ENCODE results near the gene SINHCAF. TPM values are rescaled to one million over a fixed set of nuclear protein-coding genes. Genes with fewer than 3 reads are reported as not detected.
A peak's percentile ranks its signal among the peaks of the same experiment; 100 is the strongest.
"Not testable (repeated sequence)": the region's sequence is repeated elsewhere in the genome, so short reads cannot be mapped to it uniquely, and the experiment has no call there.

Gene SINHCAF
- total and polyA plus RNA-seq, 11 donors = 4.0 to 23.8 (median 12.8) TPM

- H3K27me3 ChIP-seq; H3K36me3 ChIP-seq; ATAC-seq; intact Hi-C loops (cut with DNase I); H3K9me3 ChIP-seq; H3K27ac ChIP-seq; H3K4me1 ChIP-seq; DNase-seq: not testable (repeated sequence)
- WGBS, 4 donors = 66 to 84% (median 71%) methylated on average over 34 of the region's 34 CpGs
- peak overlapping the region in 7 of 12 donors; percentile 14 to 51 (median 27) for H3K4me3 ChIP-seq
- peak in 9 of 12 donors; percentile 16 to 55 (median 32) for TF ChIP-seq CTCF (IDR thresholded peaks at IDR 0.05)
These were observed 74.0 kb downstream of the SINHCAF start for GRCh38 chr12:31251707-31252611.

- Histone ChIP-seq H3K4me3 (no peak overlapping the region), H3K27me3 (peaks cover 0 to 4% (median 0%) of the 10 kb centered on the region in 9 donors), H3K27ac (no peak overlapping the region), H3K36me3 (no peaks in the 10 kb centered on the region), H3K4me1 (no peaks in the 10 kb centered on the region), H3K9me3 (no peaks in the 10 kb centered on the region)
- WGBS, 4 donors = 61 to 77% (median 75%) methylated on average over 6 of the region's 6 CpGs
- DNase-seq = no peak
- no peak for TF ChIP-seq CTCF (IDR thresholded peaks at IDR 0.05)
- TF ChIP-seq POLR2A (IDR thresholded peaks at IDR 0.05) = no peak
- no peak for ATAC-seq
- intact Hi-C loops (cut with DNase I) = no loop called here
These were observed 75.8 kb downstream of the SINHCAF start for GRCh38 chr12:31250179-31250578.

GRCh38 chr12:31249356-31249755 is 76.6 kb downstream of the SINHCAF start:
- H3K9me3 ChIP-seq = no peaks in the 10 kb centered on the region
- H3K36me3 ChIP-seq = no peaks in the 10 kb centered on the region
- H3K27me3 ChIP-seq = peaks cover 0 to 4% (median 0%) of the 10 kb centered on the region in 9 donors
- 37 to 63% (median 51%) methylated on average over 3 of the region's 3 CpGs for WGBS, 4 donors
- ATAC-seq (no peak), DNase-seq (no peak)
- no peak overlapping the region for H3K27ac ChIP-seq
- TF ChIP-seq CTCF (IDR thresholded peaks at IDR 0.05) (no peak), POLR2A (IDR thresholded peaks at IDR 0.05) (no peak)
- intact Hi-C loops (cut with DNase I) = loop anchor here in 1 of 10 donors (2.0 kb wide), 1 partner anchor 23 kb away; no protein-coding TSS in a partner anchor
- no peaks in the 10 kb centered on the region for H3K4me1 ChIP-seq
- H3K4me3 ChIP-seq = no peak overlapping the region

- no peak for ATAC-seq
- Histone ChIP-seq H3K27me3 (peaks cover 0 to 4% (median 0%) of the 10 kb centered on the region in 9 donors), H3K9me3 (no peaks in the 10 kb centered on the region), H3K4me1 (no peaks in the 10 kb centered on the region), H3K27ac (no peak overlapping the region), H3K36me3 (no peaks in the 10 kb centered on the region), H3K4me3 (no peak overlapping the region)
- no peak for DNase-seq
- intact Hi-C loops (cut with DNase I) = loop anchor here in 1 of 10 donors (2.0 kb wide), 1 partner anchor 24 kb away; no protein-coding TSS in a partner anchor
- 95 to 99% (median 97%) methylated on average over 2 of the region's 2 CpGs for WGBS, 4 donors
- no peak for TF ChIP-seq POLR2A (IDR thresholded peaks at IDR 0.05)
- TF ChIP-seq CTCF (IDR thresholded peaks at IDR 0.05) = no peak
These were observed 77.1 kb downstream of the SINHCAF start for GRCh38 chr12:31248815-31249214.
